ENCODE measurements around the gene RBM8A. TPM values are rescaled to one million over a fixed set of nuclear protein-coding genes. Genes with fewer than 3 reads are reported as not detected.

The RBM8A gene
- total and polyA plus RNA-seq, 7 experiments from 2014 or later: 115 to 182 (median 140) TPM

- H3K27ac ChIP-seq (ENCODE audit: low read depth, low read length): no peak overlapping the region
- no peak overlapping the region for H3K4me3 ChIP-seq (ENCODE audit: low read length)
- peaks cover 0 to 6% (median 0%) of the 10 kb centered on the region in 3 experiments for H3K36me3 ChIP-seq (ENCODE audit: control insufficient read depth in 2 of 3, insufficient read depth in 3 of 3, low read length in 3 of 3)
- H3K4me3 Mint-ChIP-seq: no peak overlapping the region
- DNase-seq (no peak), ATAC-seq (no peak)
- no peaks in the 10 kb centered on the region for H3K9me3 ChIP-seq (ENCODE audit: control insufficient read depth in 2 of 3, low read length in 3 of 3)
- H3K9me3 Mint-ChIP-seq: no peaks in the 10 kb centered on the region
- H3K4me1 Mint-ChIP-seq: peaks cover 0 to 4% (median 0%) of the 10 kb centered on the region in 7 donors
- no peaks in the 10 kb centered on the region for H3K4me1 ChIP-seq (ENCODE audit: control insufficient read depth in 2 of 2, insufficient read depth in 2 of 2, low read length in 2 of 2)
- no peaks in the 10 kb centered on the region for H3K27me3 Mint-ChIP-seq
- intact Hi-C loops (cut with micrococcal nuclease): no loop called here
- peaks cover 0 to 8% (median 4%) of the 10 kb centered on the region in 5 donors for H3K36me3 Mint-ChIP-seq
- H3K27me3 ChIP-seq (ENCODE audit: control insufficient read depth in 2 of 2, insufficient read depth in 2 of 2, low read length in 2 of 2): no peaks in the 10 kb centered on the region
- POLR2A ChIA-PET: interaction anchor here (0.6 to 2.7 kb wide), 4 partner anchors 10 to 119 kb away, joined by 3 to 10 read pairs (median 4); partner anchors contain the start of gene PEX11B
- CTCF ChIA-PET: interaction anchor here (0.8 to 2.3 kb wide), 8 partner anchors 9 to 116 kb away, joined by 3 to 6 read pairs (median 4); partner anchors contain the start of gene LIX1L
- peak overlapping the region in 1 of 9 donors; percentile 17 for H3K27ac Mint-ChIP-seq
Observed at GRCh38 chr1:145893306-145894055, 33.8 kb downstream of the RBM8A start.

GRCh38 chr1:145892486-145893087, 34.7 kb downstream of the RBM8A start:
- H3K27me3 Mint-ChIP-seq: peaks cover 0 to 2% (median 0%) of the 10 kb centered on the region in 5 donors
- DNase-seq: no peak
- Histone ChIP-seq H3K4me1 (ENCODE audit: control insufficient read depth in 2 of 2, insufficient read depth in 2 of 2, low read length in 2 of 2) (no peaks in the 10 kb centered on the region), H3K4me3 (ENCODE audit: low read length) (no peak overlapping the region), H3K36me3 (ENCODE audit: control insufficient read depth in 2 of 3, insufficient read depth in 3 of 3, low read length in 3 of 3) (peaks cover 0 to 3% (median 0%) of the 10 kb centered on the region in 3 experiments), H3K27me3 (ENCODE audit: control insufficient read depth in 2 of 2, insufficient read depth in 2 of 2, low read length in 2 of 2) (no peaks in the 10 kb centered on the region), H3K9me3 (ENCODE audit: control insufficient read depth in 2 of 3, low read length in 3 of 3) (no peaks in the 10 kb centered on the region), H3K27ac (ENCODE audit: low read depth, low read length) (no peak overlapping the region)
- H3K4me1 Mint-ChIP-seq: peaks cover 0 to 4% (median 0%) of the 10 kb centered on the region in 7 donors
- H3K4me3 Mint-ChIP-seq: no peak overlapping the region
- no peaks in the 10 kb centered on the region for H3K9me3 Mint-ChIP-seq
- ChIA-PET CTCF (interaction anchor here (0.8 to 2.3 kb wide), 11 partner anchors 9 to 117 kb away, joined by 3 to 6 read pairs (median 4); partner anchors contain the start of genes ANKRD34A, LIX1L and POLR3GL), POLR2A (interaction anchor here (0.7 to 2.7 kb wide), 6 partner anchors 10 to 72 kb away, joined by 3 to 10 read pairs (median 4); partner anchors contain the start of genes ANKRD34A, NUDT17, PEX11B and POLR3GL)
- no peak overlapping the region for H3K27ac Mint-ChIP-seq
- intact Hi-C loops (cut with micrococcal nuclease): loop anchor here in 1 of 2 donors (1.0 kb wide), 2 partner anchors 18 to 121 kb away; partner anchors contain the start of gene ITGA10
- ATAC-seq: no peak
- peaks cover 0 to 5% (median 1%) of the 10 kb centered on the region in 5 donors for H3K36me3 Mint-ChIP-seq

GRCh38 chr1:145891587-145892485, 35.4 kb downstream of the RBM8A start:
- H3K4me3 ChIP-seq (ENCODE audit: low read length): no peak overlapping the region
- Mint-ChIP-seq H3K4me3 (no peak overlapping the region), H3K36me3 (no peaks in the 10 kb centered on the region), H3K27me3 (peaks cover 0 to 5% (median 0%) of the 10 kb centered on the region in 5 donors), H3K9me3 (no peaks in the 10 kb centered on the region), H3K27ac (peak overlapping the region in 1 of 9 donors; percentile 36), H3K4me1 (peaks cover 0 to 5% (median under 1%) of the 10 kb centered on the region in 7 donors)
- CTCF ChIA-PET: interaction anchor here (0.6 to 2.3 kb wide), 11 partner anchors 9 to 122 kb away, joined by 3 to 11 read pairs (median 3); partner anchors contain the start of genes ANKRD34A, PIAS3 and POLR3GL
- H3K9me3 ChIP-seq (ENCODE audit: control insufficient read depth in 2 of 3, low read length in 3 of 3): no peaks in the 10 kb centered on the region
- POLR2A ChIA-PET: interaction anchor here (0.7 to 2.7 kb wide), 5 partner anchors 9 to 72 kb away, joined by 3 to 10 read pairs (median 4); partner anchors contain the start of genes ANKRD34A, NUDT17, PEX11B and POLR3GL
- H3K27me3 ChIP-seq (ENCODE audit: control insufficient read depth in 2 of 2, insufficient read depth in 2 of 2, low read length in 2 of 2): no peaks in the 10 kb centered on the region
- peak; percentile 11 to 61 (median 33) for DNase-seq
- H3K27ac ChIP-seq (ENCODE audit: low read depth, low read length): no peak overlapping the region
- intact Hi-C loops (cut with micrococcal nuclease): loop anchor here (1.0 kb wide), 4 partner anchors 18 to 121 kb away; partner anchors contain the start of genes ITGA10 (in 2 of the 2) and NUDT17 (in 1 of the 2)
- no peaks in the 10 kb centered on the region for H3K4me1 ChIP-seq (ENCODE audit: control insufficient read depth in 2 of 2, insufficient read depth in 2 of 2, low read length in 2 of 2)
- ATAC-seq: peak; percentile 76
- H3K36me3 ChIP-seq (ENCODE audit: control insufficient read depth in 2 of 3, insufficient read depth in 3 of 3, low read length in 3 of 3): no peaks in the 10 kb centered on the region

GRCh38 chr1:145891143-145891542, 36.1 kb downstream of the RBM8A start:
- POLR2A ChIA-PET: interaction anchor here (2.7 kb wide), 1 partner anchor 8 kb away, joined by 10 read pairs; no protein-coding TSS in a partner anchor
- H3K27me3 ChIP-seq (ENCODE audit: control insufficient read depth in 2 of 2, insufficient read depth in 2 of 2, low read length in 2 of 2): no peaks in the 10 kb centered on the region
- H3K4me3 ChIP-seq (ENCODE audit: low read length): no peak overlapping the region
- Mint-ChIP-seq H3K4me1 (peaks cover 0 to 7% (median 3%) of the 10 kb centered on the region in 7 donors), H3K4me3 (no peak overlapping the region), H3K9me3 (no peaks in the 10 kb centered on the region), H3K27ac (no peak overlapping the region), H3K27me3 (peaks cover 0 to 6% (median 0%) of the 10 kb centered on the region in 5 donors), H3K36me3 (no peaks in the 10 kb centered on the region)
- H3K9me3 ChIP-seq (ENCODE audit: control insufficient read depth in 2 of 3, low read length in 3 of 3): no peaks in the 10 kb centered on the region
- H3K36me3 ChIP-seq (ENCODE audit: control insufficient read depth in 2 of 3, insufficient read depth in 3 of 3, low read length in 3 of 3): no peaks in the 10 kb centered on the region
- peaks cover 0 to 4% of the 10 kb centered on the region in 2 donors for H3K4me1 ChIP-seq (ENCODE audit: control insufficient read depth in 2 of 2, insufficient read depth in 2 of 2, low read length in 2 of 2)
- no peak overlapping the region for H3K27ac ChIP-seq (ENCODE audit: low read depth, low read length)
- ATAC-seq (no peak), DNase-seq (no peak)
- CTCF ChIA-PET: interaction anchor here (0.6 to 2.3 kb wide), 7 partner anchors 8 to 123 kb away, joined by 3 to 11 read pairs (median 4); partner anchors contain the start of gene PIAS3
- intact Hi-C loops (cut with micrococcal nuclease): loop anchor here (1.0 kb wide), 4 partner anchors 19 to 122 kb away; partner anchors contain the start of genes ITGA10 (in 1 of the 2) and NUDT17 (in 1 of the 2)

GRCh38 chr1:145889722-145890121, 37.6 kb downstream of the RBM8A start:
- intact Hi-C loops (cut with micrococcal nuclease): no loop called here
- ATAC-seq: no peak
- ChIA-PET CTCF (interaction anchor here (1.9 kb wide), 1 partner anchor 30 kb away, joined by 5 read pairs; the partner anchor contains the start of gene PIAS3), POLR2A (no interaction called here)
- no peaks in the 10 kb centered on the region for H3K9me3 Mint-ChIP-seq
- H3K36me3 Mint-ChIP-seq: no peaks in the 10 kb centered on the region
- H3K4me3 Mint-ChIP-seq: no peak overlapping the region
- Histone ChIP-seq H3K27ac (ENCODE audit: low read depth, low read length) (no peak overlapping the region), H3K36me3 (ENCODE audit: control insufficient read depth in 2 of 3, insufficient read depth in 3 of 3, low read length in 3 of 3) (no peaks in the 10 kb centered on the region), H3K9me3 (ENCODE audit: control insufficient read depth in 2 of 3, low read length in 3 of 3) (no peaks in the 10 kb centered on the region), H3K4me1 (ENCODE audit: control insufficient read depth in 2 of 2, insufficient read depth in 2 of 2, low read length in 2 of 2) (peaks cover 5 to 9% of the 10 kb centered on the region in 2 donors), H3K4me3 (ENCODE audit: low read length) (no peak overlapping the region), H3K27me3 (ENCODE audit: control insufficient read depth in 2 of 2, insufficient read depth in 2 of 2, low read length in 2 of 2) (no peaks in the 10 kb centered on the region)
- peaks cover 0 to 15% (median 7%) of the 10 kb centered on the region in 5 donors for H3K27me3 Mint-ChIP-seq
- DNase-seq: no peak
- H3K27ac Mint-ChIP-seq: no peak overlapping the region
- H3K4me1 Mint-ChIP-seq: peaks cover 8 to 20% (median 12%) of the 10 kb centered on the region in 7 donors

Data from naive thymus-derived CD4-positive, alpha-beta T cell (primary cell).